ENCODE measurements around the gene ZNF467. TPM values are rescaled to one million over a fixed set of nuclear protein-coding genes. Genes with fewer than 3 reads are reported as not detected.

The ZNF467 gene
- total RNA-seq, 1 experiment from 2014 or later = 11.3 TPM

DNA sequence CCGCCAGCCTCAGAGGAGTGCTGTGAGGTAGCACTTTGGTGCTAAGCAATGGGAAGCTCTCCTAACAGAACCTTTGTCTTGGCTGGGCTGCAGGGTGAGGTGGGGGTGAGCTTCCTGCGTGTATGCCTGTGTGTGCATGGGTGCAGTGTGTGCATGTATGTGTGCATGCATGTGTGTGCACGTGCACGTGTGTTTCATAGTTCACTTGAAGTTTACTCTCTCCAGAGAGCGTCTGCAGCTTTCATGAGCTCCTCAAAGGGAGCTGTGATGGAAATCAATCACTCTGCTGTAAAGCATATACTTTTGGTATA, 4.9 kb upstream of the ZNF467 start (continued):
- TF ChIP-seq REST (IDR thresholded peaks at IDR 0.05; ENCODE audit: low read depth) (no peak), CEBPB (IDR thresholded peaks at IDR 0.05; ENCODE audit: low read depth) (no peak), CBX3 (IDR thresholded peaks at IDR 0.05; ENCODE audit: low read depth) (no peak)

DNA sequence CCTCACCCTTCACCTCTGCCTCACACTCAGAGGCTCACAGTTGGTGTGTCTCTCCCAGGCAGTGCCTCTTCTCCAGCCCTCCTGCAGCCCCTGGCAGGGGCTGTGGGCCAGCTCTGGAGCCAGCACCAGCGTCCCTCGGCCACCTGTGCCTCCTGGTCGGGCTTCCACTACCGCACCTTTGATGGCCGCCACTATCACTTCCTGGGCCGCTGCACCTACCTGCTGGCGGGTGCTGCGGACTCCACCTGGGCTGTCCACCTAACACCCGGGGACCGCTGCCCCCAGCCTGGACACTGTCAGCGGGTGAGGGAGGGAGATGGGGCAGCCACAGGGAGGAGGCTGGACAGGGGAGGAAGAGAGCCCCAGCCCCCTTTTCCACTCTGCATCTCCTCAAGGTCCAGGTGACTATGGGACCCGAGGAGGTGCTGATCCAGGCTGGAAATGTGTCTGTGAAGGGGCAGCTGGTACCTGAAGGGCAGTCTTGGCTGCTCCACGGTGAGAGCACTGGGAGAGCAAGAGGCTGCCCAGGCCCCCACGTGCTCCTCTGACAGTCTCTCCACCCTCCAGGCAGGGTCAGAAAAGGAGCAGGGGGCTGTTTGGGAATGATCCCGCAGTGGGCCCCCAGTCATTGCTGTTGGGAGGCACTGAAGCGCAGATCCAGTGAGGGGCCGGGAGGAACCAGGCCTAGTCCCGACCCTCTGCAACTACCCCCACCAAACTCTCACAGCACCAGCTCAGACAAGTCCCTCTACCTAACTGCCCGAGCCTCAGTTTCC, 4.4 kb upstream of the ZNF467 start:
- H2AFZ ChIP-seq (ENCODE audit: low read depth, low read length, poor library complexity, severe bottlenecking) = no peak overlapping the region
- no peak overlapping the region for H3K4me3 ChIP-seq (replicated peaks in 1 of 2; ENCODE audit: low read depth in 1 of 2, low read length in 2 of 2)
- no peaks in the 10 kb centered on the region for H3K27me3 ChIP-seq (ENCODE audit: insufficient read depth, low read length)
- DNase-seq (ENCODE audit: low read depth, low spot score) = no peak
- no peak overlapping the region for H3K9ac ChIP-seq (ENCODE audit: low read length)
- no peaks in the 10 kb centered on the region for H3K79me2 ChIP-seq (ENCODE audit: insufficient read depth, low read length)
- ChIA-PET RAD21 (ENCODE audit: low non-redundant PET in 1 of 2, low total read pairs in 2 of 2, uncharacterized antibody in 2 of 2, unreplicated experiment in 2 of 2) (no interaction called here), CTCF (no interaction called here), POLR2A (no interaction called here)
- intact Hi-C loops (cut with micrococcal nuclease) = no loop called here
- H3K4me2 ChIP-seq (ENCODE audit: low read length) = no peak overlapping the region
- no peaks in the 10 kb centered on the region for H3K9me2 ChIP-seq (ENCODE audit: insufficient read depth)
- no peaks in the 10 kb centered on the region for H4K20me1 ChIP-seq (ENCODE audit: insufficient read depth)
- H3K27ac ChIP-seq (ENCODE audit: low read depth, low read length) = no peak overlapping the region
- no peaks in the 10 kb centered on the region for H3K9me3 ChIP-seq (ENCODE audit: control insufficient read depth in 1 of 2, insufficient read depth in 1 of 2, low read depth in 1 of 2, low read length in 2 of 2)
- no TSS peak for BruUV-seq (replicated peaks)
- ATAC-seq = no peak
- TF ChIP-seq SRF (IDR thresholded peaks at IDR 0.05; ENCODE audit: low read depth) = no peak
- TF ChIP-seq TCF7L2 (IDR thresholded peaks at IDR 0.05; ENCODE audit: borderline replicate concordance, extremely low read depth, insufficient read depth, insufficient read length) = no peak
- TF ChIP-seq, protein P1, sequence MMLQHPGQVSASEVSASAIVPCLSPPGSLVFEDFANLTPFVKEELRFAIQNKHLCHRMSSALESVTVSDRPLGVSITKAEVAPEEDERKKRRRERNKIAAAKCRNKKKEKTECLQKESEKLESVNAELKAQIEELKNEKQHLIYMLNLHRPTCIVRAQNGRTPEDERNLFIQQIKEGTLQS (IDR thresholded peaks at IDR 0.05) = no peak
- TF ChIP-seq REST (IDR thresholded peaks at IDR 0.05; ENCODE audit: low read depth) = no peak
- TF ChIP-seq CEBPB (IDR thresholded peaks at IDR 0.05; ENCODE audit: low read depth) = no peak
- TF ChIP-seq SIN3A (IDR thresholded peaks at IDR 0.05; ENCODE audit: low read depth) = no peak
- no peak for TF ChIP-seq RAD21 (IDR thresholded peaks at IDR 0.05; ENCODE audit: low read depth)
- TF ChIP-seq ZBTB33 (IDR thresholded peaks at IDR 0.05; ENCODE audit: extremely low read depth, insufficient replicate concordance, low read length) = no peak
- H3K36me3 ChIP-seq (ENCODE audit: control insufficient read depth in 1 of 2, insufficient read depth in 2 of 2, low read length in 2 of 2) = no peaks in the 10 kb centered on the region
- peaks cover 4 to 12% of the 10 kb centered on the region in 2 experiments for H3K4me1 ChIP-seq (ENCODE audit: control insufficient read depth in 1 of 2, insufficient read depth in 2 of 2, low read length in 2 of 2)

Measured in HCT116 (cell line).